GM12872 (cell line): ENCODE results near the gene ADH4.

Experiments used
- CTCF ChIP-seq: IDR thresholded peaks from 3 replicates; pipeline ENCODE4 v1.5.1; 2011; ENCODE audit warnings: low read depth, mild to moderate bottlenecking, low read length, moderate library complexity; ENCODE audit not compliant: insufficient read depth

The ADH4 gene

GRCh38 chr4:99100876-99101275 is 43.2 kb downstream of the ADH4 start:
- no peak for TF ChIP-seq CTCF

GRCh38 chr4:99099311-99099710 is 44.8 kb downstream of the ADH4 start:
- no peak for TF ChIP-seq CTCF

- TF ChIP-seq CTCF, result no peak
Observed at GRCh38 chr4:99091216-99091575, 52.9 kb downstream of the ADH4 start.

- TF ChIP-seq CTCF, result no peak
Observed at GRCh38 chr4:99090481-99091215, 53.4 kb downstream of the ADH4 start.

GRCh38 chr4:99088481-99089365 is 55.4 kb downstream of the ADH4 start, which contains the start of gene ADH5:
TSS of gene ADH5 (minus strand) at chr4:99088788. CDS start at chr4:99088700, 88 bp downstream.
- no peak for TF ChIP-seq CTCF

GRCh38 chr4:99088023-99088449 is 56.1 kb downstream of the ADH4 start:
- no peak for TF ChIP-seq CTCF

GRCh38 chr4:99084595-99084994 is 59.5 kb downstream of the ADH4 start:
- TF ChIP-seq CTCF, result no peak
